ENCODE measurements around the gene EHMT1. TPM values are rescaled to one million over a fixed set of nuclear protein-coding genes. Genes with fewer than 3 reads are reported as not detected.

EHMT1 gene
- total RNA-seq, 2 experiments from 2014 or later = 145 to 295 TPM

DNA sequence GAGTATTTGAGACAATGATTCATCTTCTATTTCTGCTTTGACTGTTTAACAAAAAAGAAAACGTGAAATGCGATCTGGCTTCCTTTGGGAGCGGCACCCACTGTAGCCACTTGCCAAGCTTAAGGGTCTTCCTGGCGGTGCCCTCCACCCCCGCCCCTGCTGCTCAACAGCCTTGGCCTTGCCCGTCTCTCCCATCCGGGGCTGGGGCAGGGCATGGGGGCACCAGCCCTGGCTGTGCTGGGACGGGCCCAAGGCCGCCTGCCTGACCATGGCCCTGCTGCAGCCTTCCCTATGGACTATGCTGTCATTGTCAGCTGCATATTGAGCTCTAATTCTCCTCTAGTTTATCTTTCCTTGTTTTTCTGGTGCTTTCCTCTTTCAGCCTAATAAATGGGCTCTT lies 143.0 kb downstream of the EHMT1 start:
- BruUV-seq (replicated peaks) = no TSS peak
- CTCF ChIA-PET (ENCODE audit: unreplicated experiment) = no interaction called here
- H3K9me2 ChIP-seq (ENCODE audit: insufficient read depth, low read length) = no peaks in the 10 kb centered on the region
- no peak overlapping the region for H2AFZ ChIP-seq (ENCODE audit: low read length)
- no peak for DNase-seq (ENCODE audit: low spot score)
- H3K4me1 ChIP-seq (ENCODE audit: insufficient read depth, low read length, poor library complexity, severe bottlenecking) = peaks cover 7% of the 10 kb centered on the region
- H3K79me2 ChIP-seq (ENCODE audit: insufficient read depth, low read depth, low read length) = peaks cover 4% of the 10 kb centered on the region; the same call in 1 of the 2 replicates
- no peaks in the 10 kb centered on the region for H4K20me1 ChIP-seq (ENCODE audit: insufficient read depth, low read length)
- peaks cover 98% of the 10 kb centered on the region for H3K36me3 ChIP-seq (ENCODE audit: insufficient read depth, low read length)
- no peak for TF ChIP-seq EZH2phosphoT487 (IDR thresholded peaks at IDR 0.05; ENCODE audit: borderline replicate concordance, low read depth, low read length)
- H3K4me3 ChIP-seq (ENCODE audit: low read depth, low read length, poor library complexity, severe bottlenecking) = no peak overlapping the region
- POLR2A ChIA-PET = interaction anchor here (1.0 kb wide), 1 partner anchor 29 kb away, joined by 3 read pairs; no protein-coding TSS in a partner anchor
- H3K27ac ChIP-seq (ENCODE audit: low read depth, low read length, poor library complexity, severe bottlenecking) = no peak overlapping the region
- no peaks in the 10 kb centered on the region for H3K9me3 ChIP-seq (ENCODE audit: low read length)
- no peak overlapping the region for H3K4me2 ChIP-seq (ENCODE audit: low read length)
- intact Hi-C loops (cut with micrococcal nuclease; ENCODE audit: unreplicated experiment) = no loop called here

- TF ChIP-seq, protein P1, sequence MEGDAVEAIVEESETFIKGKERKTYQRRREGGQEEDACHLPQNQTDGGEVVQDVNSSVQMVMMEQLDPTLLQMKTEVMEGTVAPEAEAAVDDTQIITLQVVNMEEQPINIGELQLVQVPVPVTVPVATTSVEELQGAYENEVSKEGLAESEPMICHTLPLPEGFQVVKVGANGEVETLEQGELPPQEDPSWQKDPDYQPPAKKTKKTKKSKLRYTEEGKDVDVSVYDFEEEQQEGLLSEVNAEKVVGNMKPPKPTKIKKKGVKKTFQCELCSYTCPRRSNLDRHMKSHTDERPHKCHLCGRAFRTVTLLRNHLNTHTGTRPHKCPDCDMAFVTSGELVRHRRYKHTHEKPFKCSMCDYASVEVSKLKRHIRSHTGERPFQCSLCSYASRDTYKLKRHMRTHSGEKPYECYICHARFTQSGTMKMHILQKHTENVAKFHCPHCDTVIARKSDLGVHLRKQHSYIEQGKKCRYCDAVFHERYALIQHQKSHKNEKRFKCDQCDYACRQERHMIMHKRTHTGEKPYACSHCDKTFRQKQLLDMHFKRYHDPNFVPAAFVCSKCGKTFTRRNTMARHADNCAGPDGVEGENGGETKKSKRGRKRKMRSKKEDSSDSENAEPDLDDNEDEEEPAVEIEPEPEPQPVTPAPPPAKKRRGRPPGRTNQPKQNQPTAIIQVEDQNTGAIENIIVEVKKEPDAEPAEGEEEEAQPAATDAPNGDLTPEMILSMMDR (conservative IDR thresholded peaks at IDR 0.05; ENCODE audit: low read length) = no peak
- TF ChIP-seq EZH2phosphoT487 (IDR thresholded peaks at IDR 0.05; ENCODE audit: borderline replicate concordance, low read depth, low read length) = no peak
- ChIA-PET POLR2A (no interaction called here), CTCF (ENCODE audit: unreplicated experiment) (no interaction called here)
- Histone ChIP-seq H3K27ac (ENCODE audit: low read depth, low read length, poor library complexity, severe bottlenecking) (no peak overlapping the region), H3K9me2 (ENCODE audit: insufficient read depth, low read length) (no peaks in the 10 kb centered on the region), H3K4me3 (ENCODE audit: low read depth, low read length, poor library complexity, severe bottlenecking) (no peak overlapping the region), H3K9me3 (ENCODE audit: low read length) (no peaks in the 10 kb centered on the region), H2AFZ (ENCODE audit: low read length) (no peak overlapping the region), H3K4me2 (ENCODE audit: low read length) (no peak overlapping the region), H4K20me1 (ENCODE audit: insufficient read depth, low read length) (no peaks in the 10 kb centered on the region), H3K79me2 (ENCODE audit: insufficient read depth, low read depth, low read length) (0 out of 2 replicates have a peak, but pooled peaks cover 3% of the 10 kb centered on the region), H3K4me1 (ENCODE audit: insufficient read depth, low read length, poor library complexity, severe bottlenecking) (peaks cover 3% of the 10 kb centered on the region), H3K36me3 (ENCODE audit: insufficient read depth, low read length) (peaks cover 98% of the 10 kb centered on the region)
- DNase-seq (ENCODE audit: low spot score) = no peak
- no TSS peak for BruUV-seq (replicated peaks)
- intact Hi-C loops (cut with micrococcal nuclease; ENCODE audit: unreplicated experiment) = no loop called here
Observed at GRCh38 chr9:137762414-137763061, 143.7 kb downstream of the EHMT1 start.

DNA sequence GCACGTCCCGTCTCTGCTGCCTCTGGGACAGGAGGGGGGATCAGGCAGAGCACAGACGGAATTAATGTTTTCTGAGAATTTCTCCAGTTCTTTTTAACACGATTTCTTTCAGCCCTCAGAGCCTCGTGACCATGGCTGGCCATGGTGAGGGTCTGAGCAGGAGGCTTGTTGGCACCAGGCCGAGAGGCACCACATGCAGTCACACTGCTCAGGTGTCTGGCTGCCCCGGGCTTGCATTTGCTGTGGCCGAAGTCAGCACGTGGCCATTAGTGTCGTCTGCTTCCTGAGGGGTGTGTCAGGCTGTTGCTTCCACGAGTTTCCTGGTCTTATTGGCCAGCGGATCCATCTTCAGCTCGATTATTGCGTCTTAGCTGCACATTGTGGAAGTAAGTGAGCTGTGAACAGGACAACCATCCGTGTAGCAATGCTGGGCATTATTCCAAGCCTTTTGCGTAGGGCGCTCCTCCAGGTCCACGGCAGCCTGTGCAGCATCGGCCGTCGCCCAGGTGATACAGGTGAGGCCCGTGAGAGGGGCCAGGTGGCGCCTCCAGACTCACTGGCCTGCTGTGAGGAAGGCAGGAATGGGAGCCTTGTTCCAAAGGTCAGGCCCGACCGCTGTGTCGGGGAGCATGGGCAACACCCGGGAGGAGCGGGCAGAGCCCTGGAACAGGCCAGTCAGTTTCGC lies 144.6 kb downstream of the EHMT1 start:
- H3K4me2 ChIP-seq (ENCODE audit: low read length) = no peak overlapping the region
- intact Hi-C loops (cut with micrococcal nuclease; ENCODE audit: unreplicated experiment) = no loop called here
- no peak overlapping the region for H3K27ac ChIP-seq (ENCODE audit: low read depth, low read length, poor library complexity, severe bottlenecking)
- H3K79me2 ChIP-seq (ENCODE audit: insufficient read depth, low read depth, low read length) = 0 out of 2 replicates have a peak, but pooled peaks cover 3% of the 10 kb centered on the region
- POLR2A ChIA-PET = no interaction called here
- no peaks in the 10 kb centered on the region for H4K20me1 ChIP-seq (ENCODE audit: insufficient read depth, low read length)
- H3K4me1 ChIP-seq (ENCODE audit: insufficient read depth, low read length, poor library complexity, severe bottlenecking) = no peaks in the 10 kb centered on the region
- H2AFZ ChIP-seq (ENCODE audit: low read length) = no peak overlapping the region
- no peaks in the 10 kb centered on the region for H3K9me3 ChIP-seq (ENCODE audit: low read length)
- no TSS peak for BruUV-seq (replicated peaks)
- no peak overlapping the region for H3K4me3 ChIP-seq (ENCODE audit: low read depth, low read length, poor library complexity, severe bottlenecking)
- TF ChIP-seq EZH2phosphoT487 (IDR thresholded peaks at IDR 0.05; ENCODE audit: borderline replicate concordance, low read depth, low read length) = no peak
- TF ChIP-seq, protein P1 (conservative IDR thresholded peaks at IDR 0.05; ENCODE audit: low read length) = no peak
- CTCF ChIA-PET (ENCODE audit: unreplicated experiment) = no interaction called here
- no peak for DNase-seq (ENCODE audit: low spot score)
- H3K36me3 ChIP-seq (ENCODE audit: insufficient read depth, low read length) = peaks cover 96% of the 10 kb centered on the region
- H3K9me2 ChIP-seq (ENCODE audit: insufficient read depth, low read length) = no peaks in the 10 kb centered on the region
